Measurements from ENCODE around the gene TRAK2.
A peak's percentile ranks its signal among the peaks of the same experiment; 100 is the strongest.

- TF ChIP-seq CTCF (IDR thresholded peaks at IDR 0.05; ENCODE audit: low read depth, low read length) (peak; percentile 98), POLR2A (IDR thresholded peaks at IDR 0.05; ENCODE audit: extremely low read depth, insufficient read length) (no peak)
Observed at GRCh38 chr2:201363857-201364560, 87.2 kb downstream of the TRAK2 start.
